Osteocyte (in vitro differentiated cells): ENCODE results near the gene FBN1. TPM values are rescaled to one million over a fixed set of nuclear protein-coding genes. Genes with fewer than 3 reads are reported as not detected.
A peak's percentile ranks its signal among the peaks of the same experiment; 100 is the strongest.

ENCODE experiments used
- DNase-seq: peaks from one replicate; pipeline ENCODE4 v3.0.0; 2021; ENCODE audit warnings: mixed read lengths; ENCODE audit not compliant: unreplicated experiment; ENCODE audit errors: extremely low spot score
- H3K27ac Mint-ChIP-seq: one replicate; pipeline ENCODE4 v1.8.0; 2021; ENCODE audit warnings: mild to moderate bottlenecking, mixed read lengths; ENCODE audit not compliant: unreplicated experiment
- H3K27me3 Mint-ChIP-seq: one replicate; pipeline ENCODE4 v1.8.0; 2021; ENCODE audit warnings: mixed read lengths; ENCODE audit not compliant: unreplicated experiment
- H3K36me3 Mint-ChIP-seq: one replicate; pipeline ENCODE4 v1.8.0; 2021; ENCODE audit warnings: mixed read lengths; ENCODE audit not compliant: unreplicated experiment
- H3K4me1 Mint-ChIP-seq: one replicate; pipeline ENCODE4 v1.8.0; 2021; ENCODE audit warnings: mixed read lengths; ENCODE audit not compliant: unreplicated experiment
- H3K4me3 Mint-ChIP-seq: one replicate; pipeline ENCODE4 v1.8.0; 2021; ENCODE audit warnings: mild to moderate bottlenecking, moderate library complexity, mixed read lengths; ENCODE audit not compliant: unreplicated experiment
- H3K9me3 Mint-ChIP-seq: one replicate; pipeline ENCODE4 v1.8.0; 2021; ENCODE audit warnings: mixed read lengths; ENCODE audit not compliant: unreplicated experiment
- CTCF ChIP-seq: fragments of 200-600 bp; sonication (generic); IDR thresholded peaks from 2 replicates; pipeline ENCODE4 v1.5.0; 2021; ENCODE audit warnings: antibody characterized with exemption, mild to moderate bottlenecking, moderate library complexity
- total RNA-seq: library from RNA; stranded (reverse); gene quantifications from 2 replicates; pipeline ENCODE4 v1.2.1, GENCODE V29; 2021

FBN1 gene
- total RNA-seq, 1 donor from 2014 or later, result 1,012 TPM

- H3K4me3 Mint-ChIP-seq, result no peak overlapping the region
- H3K27ac Mint-ChIP-seq, result peak overlapping the region; percentile 91
- no peaks in the 10 kb centered on the region for H3K27me3 Mint-ChIP-seq
- TF ChIP-seq CTCF, result no peak
- peaks cover 46% of the 10 kb centered on the region for H3K4me1 Mint-ChIP-seq
- no peaks in the 10 kb centered on the region for H3K9me3 Mint-ChIP-seq
- DNase-seq, result no peak
- H3K36me3 Mint-ChIP-seq, result peaks cover 51% of the 10 kb centered on the region
Observed at GRCh38 chr15:48601095-48601494, 44.4 kb downstream of the FBN1 start.

- H3K27me3 Mint-ChIP-seq, result no peaks in the 10 kb centered on the region
- peaks cover 33% of the 10 kb centered on the region for H3K4me1 Mint-ChIP-seq
- H3K4me3 Mint-ChIP-seq, result no peak overlapping the region
- TF ChIP-seq CTCF, result no peak
- H3K36me3 Mint-ChIP-seq, result peaks cover 54% of the 10 kb centered on the region
- DNase-seq, result no peak
- peak overlapping the region; percentile 11 for H3K27ac Mint-ChIP-seq
- no peaks in the 10 kb centered on the region for H3K9me3 Mint-ChIP-seq
Observed at GRCh38 chr15:48596841-48597240, 48.7 kb downstream of the FBN1 start.

- TF ChIP-seq CTCF, result no peak
- Mint-ChIP-seq H3K4me3 (no peak overlapping the region), H3K9me3 (no peaks in the 10 kb centered on the region), H3K27me3 (no peaks in the 10 kb centered on the region), H3K4me1 (peaks cover 32% of the 10 kb centered on the region), H3K27ac (peak overlapping the region; percentile 11), H3K36me3 (peaks cover 54% of the 10 kb centered on the region)
- no peak for DNase-seq
Observed at GRCh38 chr15:48596415-48596814, 49.1 kb downstream of the FBN1 start.

GRCh38 chr15:48595981-48596380 is 49.5 kb downstream of the FBN1 start:
- no peaks in the 10 kb centered on the region for H3K27me3 Mint-ChIP-seq
- no peak for DNase-seq

GRCh38 chr15:48592933-48593332 is 52.6 kb downstream of the FBN1 start:
- Mint-ChIP-seq H3K9me3 (no peaks in the 10 kb centered on the region), H3K27me3 (no peaks in the 10 kb centered on the region), H3K4me1 (peaks cover 41% of the 10 kb centered on the region), H3K4me3 (no peak overlapping the region), H3K36me3 (peaks cover 63% of the 10 kb centered on the region), H3K27ac (peak overlapping the region; percentile 88)
- no peak for DNase-seq
- no peak for TF ChIP-seq CTCF

More at GRCh38 chr15:48595981-48596380, 49.5 kb downstream of the FBN1 start:
- no peak for TF ChIP-seq CTCF
- Mint-ChIP-seq H3K27ac (peak overlapping the region; percentile 10), H3K36me3 (peaks cover 56% of the 10 kb centered on the region), H3K4me3 (no peak overlapping the region), H3K4me1 (peaks cover 36% of the 10 kb centered on the region), H3K9me3 (no peaks in the 10 kb centered on the region)
